GM21367 (cell line): ENCODE results near the gene CD14.
A peak's percentile ranks its signal among the peaks of the same experiment; 100 is the strongest.
"Not testable (repeated sequence)": the region's sequence is repeated elsewhere in the genome, so short reads cannot be mapped to it uniquely, and the experiment has no call there.

Experiments
- ATAC-seq: cut with Tn5 transposase; IDR thresholded peaks from one replicate; pipeline ENCODE4 v1.9.1; 2021; ENCODE audit not compliant: unreplicated experiment

The CD14 gene

GRCh38 chr5:140635291-140636257, 2.6 kb upstream of the CD14 start:
- no peak for ATAC-seq

DNA sequence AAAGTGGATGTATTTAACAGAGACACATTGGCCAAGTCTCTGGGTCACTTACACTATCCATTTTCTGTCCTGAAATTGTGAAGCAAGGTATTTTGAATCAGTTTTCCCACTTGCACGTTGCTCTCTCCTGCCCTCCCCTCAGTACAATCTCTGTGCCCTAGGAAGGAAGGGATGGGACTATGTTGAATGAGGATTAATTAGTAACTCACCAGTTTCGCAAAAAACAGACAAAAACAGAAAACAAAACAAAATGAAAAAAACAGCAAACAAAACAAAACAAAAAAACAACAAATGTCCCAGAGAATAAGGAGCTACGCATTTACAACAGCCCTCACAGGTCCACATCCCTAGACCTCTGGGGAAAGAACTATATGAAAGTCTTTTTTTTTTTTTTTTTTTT, 1.1 kb upstream of the CD14 start:
- ATAC-seq, result no peak

- no peak for ATAC-seq
Observed at GRCh38 chr5:140633501-140633900, 526 bp upstream of the CD14 start.

GRCh38 chr5:140632366-140633020, 482 bp downstream of the CD14 start:
- peak; percentile 46 for ATAC-seq

DNA sequence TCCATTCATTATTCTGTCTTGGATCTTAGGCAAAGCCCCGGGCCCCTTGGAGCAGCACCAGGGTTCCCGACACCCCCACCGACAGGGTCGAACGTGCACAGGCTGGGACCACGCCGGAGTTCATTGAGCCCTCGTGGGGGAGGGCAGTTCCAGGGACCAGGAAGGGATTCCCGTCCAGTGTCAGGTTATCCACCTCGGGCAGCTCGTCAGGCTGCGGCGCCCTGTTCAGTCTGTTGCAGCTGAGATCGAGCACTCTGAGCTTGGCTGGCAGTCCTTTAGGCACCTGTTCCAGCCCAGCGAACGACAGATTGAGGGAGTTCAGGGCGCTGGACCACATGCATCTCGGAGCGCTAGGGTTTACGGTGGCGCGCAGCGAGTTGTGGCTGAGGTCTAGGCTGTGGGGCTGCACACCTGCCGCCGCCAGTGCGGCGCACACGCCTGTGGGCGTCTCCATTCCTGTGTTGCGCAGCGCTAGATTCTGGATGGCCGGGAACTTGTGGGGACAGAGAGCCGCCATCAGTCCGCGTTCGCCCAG, 1.1 kb downstream of the CD14 start:
- peak; percentile 27 for ATAC-seq

DNA sequence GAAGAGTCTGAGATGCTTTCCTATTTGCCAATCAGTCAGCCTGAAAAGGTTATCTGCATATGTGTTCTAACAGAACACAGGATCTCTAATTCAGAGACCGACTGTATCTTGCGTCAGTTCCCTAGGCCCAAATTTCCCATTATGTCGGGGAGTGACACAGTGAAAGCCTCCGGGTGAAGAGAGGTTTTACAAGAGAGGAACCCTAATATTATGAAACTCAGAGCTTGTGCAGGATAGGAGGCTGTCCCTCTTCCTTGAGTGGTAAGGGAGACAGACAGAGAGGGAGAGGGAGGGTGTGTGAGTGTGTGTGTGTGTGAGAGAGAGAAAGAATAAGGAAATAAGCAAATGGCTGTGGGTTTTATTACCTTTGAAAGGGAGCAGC, 1.9 kb downstream of the CD14 start:
- ATAC-seq, result no peak

GRCh38 chr5:140630292-140631035, 2.5 kb downstream of the CD14 start:
- no peak for ATAC-seq

GRCh38 chr5:140628711-140629110, 4.3 kb downstream of the CD14 start:
- no peak for ATAC-seq

DNA sequence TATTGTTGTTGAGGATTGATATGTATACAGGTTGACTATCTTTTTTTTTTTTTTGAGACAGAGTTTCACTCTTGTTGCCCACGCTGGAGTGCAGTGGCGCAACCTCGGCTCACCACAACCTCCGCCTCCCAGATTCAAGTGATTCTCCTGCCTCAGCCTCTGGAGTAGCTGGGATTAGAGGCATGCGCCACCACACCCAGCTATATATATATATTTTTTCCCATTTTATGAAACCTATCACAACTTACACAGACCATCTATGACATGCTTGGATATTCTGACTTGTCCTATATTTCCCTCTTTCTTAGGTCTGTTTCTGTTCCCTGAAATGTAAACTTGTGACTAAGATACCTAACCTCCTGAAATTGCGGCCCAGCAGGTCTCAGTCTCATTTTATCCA, 5.0 kb downstream of the CD14 start:
- ATAC-seq, result no peak

- ATAC-seq, result not testable (repeated sequence)
Observed at GRCh38 chr5:140624886-140625285, 8.1 kb downstream of the CD14 start.

DNA sequence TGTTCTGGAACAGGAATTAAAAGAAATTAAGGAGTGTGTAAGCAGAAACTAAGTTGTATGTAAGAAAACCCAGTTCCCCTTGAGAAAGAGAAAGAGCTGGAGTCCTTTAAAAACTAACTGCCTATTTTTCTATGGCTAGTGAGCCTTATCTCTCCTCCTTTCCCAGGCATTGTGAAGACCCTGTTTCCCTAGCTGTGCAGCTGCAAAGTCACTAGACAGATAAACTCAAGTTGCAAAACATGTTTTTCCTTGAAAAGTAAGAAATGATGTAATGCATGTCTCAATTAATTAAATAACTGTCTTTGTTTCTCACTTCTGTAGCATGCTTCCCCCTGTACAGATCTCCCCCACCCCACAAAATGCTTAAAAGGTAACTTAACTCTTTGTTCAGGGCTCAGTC, 9.9 kb downstream of the CD14 start:
- ATAC-seq, result not testable (repeated sequence)

GRCh38 chr5:140622301-140622700, 10.7 kb downstream of the CD14 start:
- ATAC-seq, result no peak

DNA sequence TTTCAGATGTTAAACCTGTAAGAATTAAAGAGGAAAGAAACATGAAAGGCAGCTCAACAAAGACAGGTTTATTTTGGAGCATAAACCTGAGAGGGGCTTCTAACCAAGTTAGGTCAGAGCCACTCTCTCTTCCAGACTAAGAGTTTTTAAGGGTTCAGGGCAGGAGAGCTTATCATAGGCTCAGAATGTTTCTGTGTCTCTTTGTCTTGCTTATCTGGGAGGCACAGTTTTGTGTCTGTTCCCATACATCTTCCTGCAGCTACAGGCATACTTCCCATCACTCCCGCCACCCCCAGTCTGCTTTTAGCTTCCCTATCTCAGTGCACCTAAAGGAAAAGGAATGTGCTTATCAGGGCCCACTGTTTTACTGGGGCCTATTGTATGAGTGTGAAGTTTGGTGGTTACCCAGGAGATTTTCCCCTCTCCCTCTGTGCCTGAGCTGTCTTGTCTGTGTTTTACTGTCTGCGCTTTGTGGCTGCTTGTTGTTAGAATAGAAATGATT, 21.9 kb downstream of the CD14 start:
- no peak for ATAC-seq

- ATAC-seq, result no peak
Observed at GRCh38 chr5:140609126-140609525, 23.8 kb downstream of the CD14 start.

GRCh38 chr5:140608722-140609121, 24.3 kb downstream of the CD14 start:
- ATAC-seq, result no peak

DNA sequence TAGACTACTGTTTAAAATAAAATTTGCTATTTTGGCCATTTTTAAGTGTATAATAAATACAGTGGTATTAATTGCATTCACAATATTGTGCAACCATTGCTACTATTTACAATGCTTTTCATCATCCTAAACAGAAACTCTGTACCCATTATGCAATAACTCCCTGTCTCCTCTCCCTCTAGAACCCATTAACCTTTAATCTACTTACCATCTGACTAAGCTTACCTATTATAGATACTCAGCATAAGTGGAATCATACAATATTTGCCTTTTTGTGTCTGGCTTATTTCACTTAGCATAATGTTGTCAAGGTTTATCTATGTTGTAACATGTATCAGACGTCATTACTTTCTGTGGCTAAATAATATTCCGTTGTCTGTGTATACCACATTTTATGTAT, 25.9 kb downstream of the CD14 start:
- no peak for ATAC-seq

DNA sequence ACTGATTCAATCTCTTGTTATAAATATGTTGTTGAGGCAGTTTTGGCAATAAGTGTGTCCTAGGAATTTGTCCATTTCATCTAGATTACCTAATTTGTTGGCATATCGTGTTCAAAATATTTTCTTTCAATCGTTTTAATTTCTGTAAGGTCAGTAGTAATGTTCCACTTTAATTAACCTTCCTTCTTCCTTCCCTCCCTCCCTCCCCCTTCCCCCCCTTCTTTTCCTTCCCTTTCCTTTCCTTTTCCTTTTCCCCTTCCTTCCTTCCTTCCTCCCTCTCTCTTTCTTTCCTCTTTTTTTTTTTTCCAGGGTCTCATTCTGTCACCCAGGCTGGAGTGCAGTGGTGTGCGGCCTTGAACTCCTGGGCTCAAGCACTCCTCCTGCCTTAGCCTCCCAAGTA, 27.1 kb downstream of the CD14 start:
- no peak for ATAC-seq

- ATAC-seq, result no peak
Observed at GRCh38 chr5:140603734-140604133, 29.2 kb downstream of the CD14 start.

DNA sequence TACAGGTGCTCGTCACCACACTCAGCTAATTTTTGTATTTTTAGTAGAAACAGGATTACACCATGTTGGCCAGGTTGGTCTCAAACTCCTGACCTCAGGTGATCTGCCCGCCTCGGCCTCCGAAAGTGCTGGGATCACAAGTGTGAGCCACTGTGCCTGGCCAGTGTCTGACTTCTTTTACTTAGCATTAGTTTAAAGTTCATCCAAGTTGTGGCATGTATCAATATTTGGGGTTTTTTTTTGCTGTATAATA, 29.6 kb downstream of the CD14 start:
- not testable (repeated sequence) for ATAC-seq

GRCh38 chr5:140602147-140602546, 30.8 kb downstream of the CD14 start:
- ATAC-seq, result no peak

GRCh38 chr5:140600096-140600495, 32.9 kb downstream of the CD14 start:
- no peak for ATAC-seq
